ENCODE measurements around the gene TAF1A. TPM values are rescaled to one million over a fixed set of nuclear protein-coding genes. Genes with fewer than 3 reads are reported as not detected.

Gene TAF1A
- total RNA-seq, 2 donors from 2014 or later = 16.2 to 24.9 TPM

DNA sequence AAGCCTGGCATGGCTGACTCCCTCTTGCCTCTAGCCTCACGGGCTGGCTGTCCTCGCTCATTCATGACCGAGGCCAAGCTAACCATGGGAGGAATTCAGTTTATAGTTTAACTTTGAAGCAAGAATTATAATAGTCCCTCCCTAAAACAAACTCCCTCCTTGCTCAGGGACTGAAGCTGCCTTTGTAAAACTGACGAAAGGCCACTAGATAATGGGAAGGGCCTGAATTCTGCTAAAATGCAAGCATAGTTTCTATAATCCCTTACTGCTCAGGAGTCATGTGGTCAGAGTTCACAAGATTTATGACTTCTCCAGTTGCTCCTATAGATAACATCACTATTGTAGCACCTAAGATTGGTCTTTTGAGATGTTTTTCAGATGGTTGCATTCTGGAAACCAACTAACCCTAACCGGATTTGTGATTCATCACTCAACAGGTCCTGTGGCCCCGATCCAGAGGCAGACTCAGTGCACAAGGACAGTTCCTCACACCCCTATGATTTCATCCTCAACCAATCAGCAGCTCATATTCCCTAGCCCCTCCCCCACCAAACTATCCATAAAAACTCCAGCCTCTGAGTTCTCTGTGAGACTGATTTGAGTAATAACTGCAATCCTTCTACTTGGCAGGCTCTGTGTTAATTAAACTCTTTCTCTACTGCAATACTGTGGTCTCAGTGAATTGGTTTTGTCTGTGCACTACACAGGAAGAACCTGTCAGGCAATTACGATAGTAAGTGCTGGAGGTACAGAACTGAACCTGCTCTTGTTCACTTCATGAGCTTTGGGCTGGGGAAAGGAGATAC, 68.2 kb downstream of the TAF1A start:
- no peak for TF ChIP-seq CTCF (conservative IDR thresholded peaks at IDR 0.05)
- Mint-ChIP-seq H3K27ac (no peak overlapping the region), H3K27me3 (ENCODE audit: insufficient read depth) (peaks cover 13% of the 10 kb centered on the region), H3K9me3 (peaks cover 6% of the 10 kb centered on the region), H3K36me3 (ENCODE audit: low read depth) (no peaks in the 10 kb centered on the region), H3K4me3 (no peak overlapping the region), H3K4me1 (no peaks in the 10 kb centered on the region)
- Histone ChIP-seq H3K27ac (ENCODE audit: low read depth, low read length) (no peak overlapping the region), H3K9me3 (ENCODE audit: control insufficient read depth, low read length) (no peaks in the 10 kb centered on the region), H3K9ac (ENCODE audit: extremely low read depth, low read length, poor library complexity, severe bottlenecking) (no peak overlapping the region), H3K4me1 (ENCODE audit: control insufficient read depth, insufficient read depth, low read length) (no peaks in the 10 kb centered on the region), H3K4me3 (ENCODE audit: low read length) (no peak overlapping the region), H3K27me3 (ENCODE audit: control insufficient read depth, insufficient read depth, low read length, poor library complexity, severe bottlenecking) (no peaks in the 10 kb centered on the region), H3K36me3 (ENCODE audit: control insufficient read depth, insufficient read depth, low read length) (no peaks in the 10 kb centered on the region)
- DNase-seq = no peak
- WGBS, 2 experiments (ENCODE audit: insufficient coverage in 1 of 2, insufficient read length in 1 of 2) = 93% methylated on average over 5 to 6 of the region's 7 CpGs

Other genes starting within 250 kb of the TAF1A start
- 1 to 10 TPM in 1 of 2 donors, under 1 TPM in 1; 0.49 to 1.6 TPM for gene HHIPL2, start 41.8 kb downstream of the TAF1A start, total RNA-seq
- 10 to 100 TPM; 69.9 to 76.8 TPM for gene MIA3, start 28.2 kb upstream of the TAF1A start, total RNA-seq
- 100 to 1,000 TPM; 129 to 136 TPM for gene AIDA, start 122.6 kb upstream of the TAF1A start, total RNA-seq
- gene BROX, start 122.6 kb upstream of the TAF1A start, total RNA-seq = 10 to 100 TPM; 22.8 to 26.3 TPM
- not detected for gene FAM177B, start 147.3 kb upstream of the TAF1A start, total RNA-seq
- 1 to 10 TPM; 6.1 to 7.5 TPM for gene DISP1, start 225.1 kb upstream of the TAF1A start, total RNA-seq